ENCODE measurements around the gene CYB5R4. TPM values are rescaled to one million over a fixed set of nuclear protein-coding genes. Genes with fewer than 3 reads are reported as not detected.

Gene CYB5R4, protein sequence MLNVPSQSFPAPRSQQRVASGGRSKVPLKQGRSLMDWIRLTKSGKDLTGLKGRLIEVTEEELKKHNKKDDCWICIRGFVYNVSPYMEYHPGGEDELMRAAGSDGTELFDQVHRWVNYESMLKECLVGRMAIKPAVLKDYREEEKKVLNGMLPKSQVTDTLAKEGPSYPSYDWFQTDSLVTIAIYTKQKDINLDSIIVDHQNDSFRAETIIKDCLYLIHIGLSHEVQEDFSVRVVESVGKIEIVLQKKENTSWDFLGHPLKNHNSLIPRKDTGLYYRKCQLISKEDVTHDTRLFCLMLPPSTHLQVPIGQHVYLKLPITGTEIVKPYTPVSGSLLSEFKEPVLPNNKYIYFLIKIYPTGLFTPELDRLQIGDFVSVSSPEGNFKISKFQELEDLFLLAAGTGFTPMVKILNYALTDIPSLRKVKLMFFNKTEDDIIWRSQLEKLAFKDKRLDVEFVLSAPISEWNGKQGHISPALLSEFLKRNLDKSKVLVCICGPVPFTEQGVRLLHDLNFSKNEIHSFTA
- 20.2 TPM for total RNA-seq
- 10.7 TPM for polyA plus RNA-seq
- long read RNA-seq, donor 1, result 0 reads
- long read RNA-seq, donor 2, result 0 reads
- long read RNA-seq, donor 3, full-length matches to known transcripts, result 3 of 3 reads
- long read RNA-seq, donor 3, partial matches to known transcripts, result 0 of 3 reads
- long read RNA-seq, donor 3, other reads (novel, unspliced or antisense), result 0 of 3 reads
- long read RNA-seq, donor 4, result 0 reads
- long read RNA-seq, donor 5, full-length matches to known transcripts, result 6 of 11 reads
- long read RNA-seq, donor 5, partial matches to known transcripts, result 5 of 11 reads
- long read RNA-seq, donor 5, other reads (novel, unspliced or antisense), result 0 of 11 reads
- long read RNA-seq, donor 6, full-length matches to known transcripts, result 2 of 2 reads
- long read RNA-seq, donor 6, partial matches to known transcripts, result 0 of 2 reads
- long read RNA-seq, donor 6, other reads (novel, unspliced or antisense), result 0 of 2 reads
- long read RNA-seq, donor 7, full-length matches to known transcripts, result 3 of 3 reads
- long read RNA-seq, donor 7, partial matches to known transcripts, result 0 of 3 reads
- long read RNA-seq, donor 7, other reads (novel, unspliced or antisense), result 0 of 3 reads
- long read RNA-seq, donor 8, full-length matches to known transcripts, result 1 of 1 reads
- long read RNA-seq, donor 8, partial matches to known transcripts, result 0 of 1 reads
- long read RNA-seq, donor 8, other reads (novel, unspliced or antisense), result 0 of 1 reads
- long read RNA-seq, donor 9, full-length matches to known transcripts, result 3 of 3 reads
- long read RNA-seq, donor 9, partial matches to known transcripts, result 0 of 3 reads
- long read RNA-seq, donor 9, other reads (novel, unspliced or antisense), result 0 of 3 reads
- long read RNA-seq, donor 10, full-length matches to known transcripts, result 6 of 6 reads
- long read RNA-seq, donor 10, partial matches to known transcripts, result 0 of 6 reads
- long read RNA-seq, donor 10, other reads (novel, unspliced or antisense), result 0 of 6 reads

DNA sequence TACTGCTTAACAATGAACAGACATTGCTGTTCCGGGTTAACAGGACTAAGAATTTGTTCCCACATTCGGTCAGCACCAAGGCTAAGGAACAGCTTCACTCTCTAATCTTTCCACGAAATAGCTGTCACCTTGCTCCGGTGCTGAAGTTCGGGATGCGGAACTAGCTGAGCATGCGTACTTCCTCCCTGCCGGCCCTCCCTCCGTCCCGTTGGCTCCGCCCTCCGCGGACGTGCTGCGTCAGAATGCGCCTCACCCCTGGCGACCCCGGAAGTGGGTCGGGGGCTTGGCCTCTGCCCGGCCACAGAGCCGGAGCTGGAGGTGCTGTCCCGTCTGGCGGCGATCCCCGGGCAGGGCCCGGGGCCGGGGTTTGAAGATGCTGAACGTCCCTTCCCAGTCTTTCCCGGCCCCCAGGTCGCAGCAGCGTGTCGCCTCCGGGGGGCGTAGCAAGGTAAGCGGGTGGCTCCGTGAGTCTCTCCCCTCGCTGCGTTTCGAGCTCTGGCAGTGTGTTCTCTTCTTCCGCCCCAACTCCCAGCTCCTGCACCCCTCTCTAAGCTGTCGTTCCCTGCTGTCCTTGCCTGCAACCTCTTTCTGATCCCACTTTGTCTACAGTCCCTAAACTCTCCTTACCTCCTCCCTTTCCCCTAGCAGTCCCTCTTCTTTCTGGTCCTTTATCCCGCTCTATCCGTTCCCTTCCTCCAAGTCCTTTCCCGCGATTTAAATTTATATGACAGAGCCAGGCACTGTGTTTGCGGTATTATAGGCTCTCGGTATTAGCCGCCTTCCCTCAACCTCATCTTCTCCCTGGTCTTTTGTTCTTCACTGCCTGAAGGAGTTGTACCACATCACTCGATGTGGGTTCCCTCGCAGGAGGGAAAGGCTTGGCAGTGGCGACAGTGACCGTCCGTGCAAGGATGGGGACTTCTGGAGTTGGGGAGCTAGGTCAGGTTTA lies at the start of gene CYB5R4:
CYB5R4 (plus strand) TSS at position 280 of the 949 bp plus-strand sequence; CDS start at position 374, 94 bp downstream.
- peak; percentile 89 to 97 (median 94) for DNase-seq (ENCODE audit: low read depth in 6 of 9, low spot score in 9 of 9)
- Histone ChIP-seq H3K4me3 (ENCODE audit: low read length in 2 of 2) (peak within 1 kb of the TSS; percentile 87 to 88), H3K27ac (ENCODE audit: low read depth in 1 of 2, low read length in 1 of 2) (peak within 1 kb of the TSS; percentile 84), H3K4me1 (ENCODE audit: control insufficient read depth in 2 of 2, insufficient read depth in 2 of 2, low read length in 2 of 2) (peaks cover 3 to 4% of the 10 kb centered on the region in 2 donors), H3K9me3 (ENCODE audit: control insufficient read depth in 2 of 2, insufficient read depth in 1 of 2, low read length in 1 of 2) (no peaks in the 10 kb centered on the region), H3K27me3 (ENCODE audit: control insufficient read depth in 2 of 2, insufficient read depth in 1 of 2, low read length in 1 of 2) (peaks cover 2 to 12% of the 10 kb centered on the region in 2 donors), H3K36me3 (ENCODE audit: control insufficient read depth in 2 of 2, insufficient read depth in 2 of 2, low read length in 1 of 2) (peaks cover 0 to 2% of the 10 kb centered on the region in 2 donors)
- under 1% methylated on average over 53 of the region's 53 CpGs for WGBS

DNA sequence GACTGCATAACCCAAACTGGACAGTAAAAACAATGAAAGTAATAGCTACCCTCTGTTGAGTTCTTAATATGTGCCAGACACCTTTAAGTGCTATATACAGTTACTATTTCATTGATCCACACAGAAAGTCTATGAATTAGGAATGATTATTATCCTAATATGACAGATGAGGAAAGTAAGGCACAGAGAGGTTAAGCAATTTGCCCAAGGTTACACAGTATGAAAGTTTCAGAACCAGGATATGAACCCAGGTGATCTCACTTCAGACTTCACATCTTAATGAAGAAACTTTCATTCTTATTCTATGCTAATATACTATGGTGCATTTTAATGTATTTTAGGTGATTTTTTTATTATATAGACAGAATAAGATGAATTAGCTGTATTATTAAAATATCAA lies 46.9 kb upstream of the CYB5R4 start:
- Histone ChIP-seq H3K9me3 (ENCODE audit: control insufficient read depth in 2 of 2, insufficient read depth in 1 of 2, low read length in 1 of 2) (no peaks in the 10 kb centered on the region), H3K27ac (ENCODE audit: low read depth in 1 of 2, low read length in 1 of 2) (no peak overlapping the region), H3K27me3 (ENCODE audit: control insufficient read depth in 2 of 2, insufficient read depth in 1 of 2, low read length in 1 of 2) (no peaks in the 10 kb centered on the region), H3K4me1 (ENCODE audit: control insufficient read depth in 2 of 2, insufficient read depth in 2 of 2, low read length in 2 of 2) (no peaks in the 10 kb centered on the region), H3K4me3 (ENCODE audit: low read length in 2 of 2) (no peak overlapping the region), H3K36me3 (ENCODE audit: control insufficient read depth in 2 of 2, insufficient read depth in 2 of 2, low read length in 1 of 2) (no peaks in the 10 kb centered on the region)
- DNase-seq (ENCODE audit: low read depth in 6 of 9, low spot score in 9 of 9), result no peak

DNA sequence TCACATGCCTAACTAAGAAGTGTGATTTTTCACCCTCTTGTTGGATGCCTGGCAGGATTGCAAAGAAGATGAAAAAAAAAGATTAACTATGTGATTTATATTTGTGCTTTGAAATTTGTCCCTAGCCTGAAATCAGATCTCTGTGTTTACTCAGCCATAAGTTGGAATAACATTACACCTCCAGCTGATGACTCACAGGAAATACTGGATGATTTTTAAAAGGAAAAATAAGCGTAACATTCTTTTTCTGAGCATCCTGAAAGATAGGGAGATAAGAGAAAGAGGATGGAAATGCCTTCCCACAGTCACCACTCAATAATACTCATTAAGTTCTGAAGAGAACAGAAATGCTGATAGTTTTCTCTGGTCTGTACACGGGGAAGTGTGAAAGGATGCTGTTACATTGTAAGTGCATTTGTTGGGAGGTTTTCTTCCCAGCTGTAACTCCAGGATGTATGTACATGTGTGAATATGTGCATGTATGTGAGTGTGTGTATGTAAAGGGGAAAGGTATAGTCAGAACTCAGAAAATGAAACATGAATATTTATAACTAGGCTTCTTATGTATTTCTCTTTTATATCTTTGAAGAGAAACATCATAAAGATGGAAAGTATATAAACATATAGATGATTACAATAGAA lies 43.7 kb upstream of the CYB5R4 start:
- no peak overlapping the region for H3K4me3 ChIP-seq (ENCODE audit: low read length in 2 of 2)
- H3K9me3 ChIP-seq (ENCODE audit: control insufficient read depth in 2 of 2, insufficient read depth in 1 of 2, low read length in 1 of 2), result no peaks in the 10 kb centered on the region
- no peaks in the 10 kb centered on the region for H3K4me1 ChIP-seq (ENCODE audit: control insufficient read depth in 2 of 2, insufficient read depth in 2 of 2, low read length in 2 of 2)
- H3K27me3 ChIP-seq (ENCODE audit: control insufficient read depth in 2 of 2, insufficient read depth in 1 of 2, low read length in 1 of 2), result no peaks in the 10 kb centered on the region
- DNase-seq (ENCODE audit: low read depth in 6 of 9, low spot score in 9 of 9), result no peak
- no peak overlapping the region for H3K27ac ChIP-seq (ENCODE audit: low read depth in 1 of 2, low read length in 1 of 2)
- WGBS, result 6% methylated on average over 2 of the region's 2 CpGs
- H3K36me3 ChIP-seq (ENCODE audit: control insufficient read depth in 2 of 2, insufficient read depth in 2 of 2, low read length in 1 of 2), result no peaks in the 10 kb centered on the region

DNA sequence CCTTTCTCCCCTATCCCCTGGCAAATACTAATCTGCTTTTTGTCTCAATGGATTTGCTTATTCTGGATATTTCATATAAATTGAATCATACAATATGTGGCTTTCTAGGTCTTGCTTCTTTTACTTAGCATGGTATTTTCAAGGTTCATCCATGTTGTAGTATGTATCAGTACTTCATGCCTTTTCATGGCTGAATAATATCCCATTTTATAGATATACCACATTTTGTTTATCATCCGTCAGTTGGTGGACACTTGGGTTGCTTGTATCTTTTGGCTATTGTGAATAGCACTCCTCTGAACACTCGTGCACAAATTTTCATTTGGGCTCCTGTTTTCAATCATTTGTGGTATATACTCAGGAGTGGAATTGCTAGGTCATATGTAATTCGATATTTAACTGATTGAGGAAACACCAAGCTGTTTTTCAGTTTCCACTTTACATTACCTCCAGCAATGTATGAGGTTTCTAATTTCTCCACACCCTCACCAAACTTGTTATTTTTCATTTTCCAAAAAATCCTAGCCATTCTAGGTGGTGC lies 36.8 kb upstream of the CYB5R4 start:
- H3K36me3 ChIP-seq (ENCODE audit: control insufficient read depth in 2 of 2, insufficient read depth in 2 of 2, low read length in 1 of 2), result no peaks in the 10 kb centered on the region
- DNase-seq (ENCODE audit: low read depth in 6 of 9, low spot score in 9 of 9), result no peak
- H3K9me3 ChIP-seq (ENCODE audit: control insufficient read depth in 2 of 2, insufficient read depth in 1 of 2, low read length in 1 of 2), result no peaks in the 10 kb centered on the region
- H3K27ac ChIP-seq (ENCODE audit: low read depth in 1 of 2, low read length in 1 of 2), result no peak overlapping the region
- WGBS, result 89% methylated on average over 3 of the region's 3 CpGs
- no peaks in the 10 kb centered on the region for H3K4me1 ChIP-seq (ENCODE audit: control insufficient read depth in 2 of 2, insufficient read depth in 2 of 2, low read length in 2 of 2)
- H3K27me3 ChIP-seq (ENCODE audit: control insufficient read depth in 2 of 2, insufficient read depth in 1 of 2, low read length in 1 of 2), result no peaks in the 10 kb centered on the region
- no peak overlapping the region for H3K4me3 ChIP-seq (ENCODE audit: low read length in 2 of 2)

DNA sequence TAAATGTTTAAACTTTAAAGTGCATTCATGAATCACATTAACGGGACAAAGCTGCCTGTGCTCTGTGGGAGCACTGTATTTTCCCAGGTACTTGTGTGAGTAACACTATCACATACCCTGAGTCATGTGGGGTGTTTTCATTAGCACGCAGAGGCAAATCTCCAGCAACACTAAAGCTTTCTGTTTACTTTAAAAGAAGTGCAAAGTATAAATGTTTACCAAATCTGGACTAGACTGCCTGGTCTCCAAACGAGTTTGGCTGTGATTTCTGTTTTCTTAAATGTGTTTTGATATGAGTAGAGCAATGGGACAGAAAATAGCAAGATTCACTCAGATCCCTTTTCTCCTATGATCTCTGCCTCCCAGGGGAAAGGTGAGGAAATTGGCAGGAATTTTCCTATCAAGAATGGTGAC lies 35.1 kb upstream of the CYB5R4 start:
- no peak for DNase-seq (ENCODE audit: low read depth in 6 of 9, low spot score in 9 of 9)
- no peaks in the 10 kb centered on the region for H3K9me3 ChIP-seq (ENCODE audit: control insufficient read depth in 2 of 2, insufficient read depth in 1 of 2, low read length in 1 of 2)
- no peak overlapping the region for H3K27ac ChIP-seq (ENCODE audit: low read depth in 1 of 2, low read length in 1 of 2)
- H3K36me3 ChIP-seq (ENCODE audit: control insufficient read depth in 2 of 2, insufficient read depth in 2 of 2, low read length in 1 of 2), result no peaks in the 10 kb centered on the region
- H3K4me3 ChIP-seq (ENCODE audit: low read length in 2 of 2), result no peak overlapping the region
- WGBS, result 56% methylated on average over 3 of the region's 3 CpGs
- no peaks in the 10 kb centered on the region for H3K27me3 ChIP-seq (ENCODE audit: control insufficient read depth in 2 of 2, insufficient read depth in 1 of 2, low read length in 1 of 2)
- H3K4me1 ChIP-seq (ENCODE audit: control insufficient read depth in 2 of 2, insufficient read depth in 2 of 2, low read length in 2 of 2), result no peaks in the 10 kb centered on the region

DNA sequence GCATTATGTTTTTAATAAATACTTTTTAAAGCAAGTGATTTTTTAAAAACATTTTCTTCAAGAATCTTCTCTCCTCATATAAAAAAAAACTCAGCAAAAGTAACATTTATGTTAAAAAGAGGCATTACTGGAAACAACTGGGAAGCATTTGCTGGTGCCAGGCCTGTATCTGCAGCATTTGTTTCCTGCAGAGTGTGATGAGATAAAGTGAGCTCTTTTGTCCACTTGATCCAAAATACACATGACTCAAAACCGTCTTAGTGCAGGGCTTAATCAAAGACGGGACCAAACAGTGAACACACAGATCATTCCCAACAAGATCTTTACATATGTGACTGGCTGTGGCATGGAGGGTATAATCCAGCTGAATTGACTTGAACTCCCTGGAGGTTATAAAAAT lies 34.7 kb upstream of the CYB5R4 start:
- 40% methylated on average over 2 of the region's 2 CpGs for WGBS
- Histone ChIP-seq H3K4me1 (ENCODE audit: control insufficient read depth in 2 of 2, insufficient read depth in 2 of 2, low read length in 2 of 2) (no peaks in the 10 kb centered on the region), H3K36me3 (ENCODE audit: control insufficient read depth in 2 of 2, insufficient read depth in 2 of 2, low read length in 1 of 2) (no peaks in the 10 kb centered on the region), H3K9me3 (ENCODE audit: control insufficient read depth in 2 of 2, insufficient read depth in 1 of 2, low read length in 1 of 2) (no peaks in the 10 kb centered on the region), H3K27ac (ENCODE audit: low read depth in 1 of 2, low read length in 1 of 2) (no peak overlapping the region), H3K4me3 (ENCODE audit: low read length in 2 of 2) (no peak overlapping the region), H3K27me3 (ENCODE audit: control insufficient read depth in 2 of 2, insufficient read depth in 1 of 2, low read length in 1 of 2) (no peaks in the 10 kb centered on the region)
- no peak for DNase-seq (ENCODE audit: low read depth in 6 of 9, low spot score in 9 of 9)

DNA sequence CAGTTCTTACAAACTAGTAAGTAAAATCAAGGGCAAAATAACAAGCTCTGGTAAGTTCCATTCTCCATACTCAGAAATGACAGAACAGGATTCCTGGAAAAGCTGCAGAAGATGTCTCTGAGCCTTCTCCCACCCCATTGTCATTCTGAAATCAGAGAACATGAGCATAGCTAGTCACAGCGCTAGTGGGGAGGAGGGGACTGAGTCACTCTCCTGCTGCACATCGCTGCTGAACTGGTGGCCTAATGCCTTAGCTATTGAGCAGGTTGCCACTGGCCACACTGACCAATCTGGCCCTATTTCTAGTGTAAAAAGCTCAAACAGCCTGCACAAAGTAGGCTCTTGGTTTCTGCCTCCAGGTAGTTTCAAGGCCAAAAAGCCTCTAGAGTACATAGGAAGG lies 32.4 kb upstream of the CYB5R4 start:
- no peak overlapping the region for H3K4me3 ChIP-seq (ENCODE audit: low read length in 2 of 2)
- H3K4me1 ChIP-seq (ENCODE audit: control insufficient read depth in 2 of 2, insufficient read depth in 2 of 2, low read length in 2 of 2), result no peaks in the 10 kb centered on the region
- no peak for DNase-seq (ENCODE audit: low read depth in 6 of 9, low spot score in 9 of 9)
- H3K27me3 ChIP-seq (ENCODE audit: control insufficient read depth in 2 of 2, insufficient read depth in 1 of 2, low read length in 1 of 2), result no peaks in the 10 kb centered on the region
- no peak overlapping the region for H3K27ac ChIP-seq (ENCODE audit: low read depth in 1 of 2, low read length in 1 of 2)
- no peaks in the 10 kb centered on the region for H3K36me3 ChIP-seq (ENCODE audit: control insufficient read depth in 2 of 2, insufficient read depth in 2 of 2, low read length in 1 of 2)
- H3K9me3 ChIP-seq (ENCODE audit: control insufficient read depth in 2 of 2, insufficient read depth in 1 of 2, low read length in 1 of 2), result no peaks in the 10 kb centered on the region
- 75% methylated on average over 2 of the region's 2 CpGs for WGBS

Measured in thymus (tissue), 14 donors.